Esophagus squamous epithelium (tissue), 5 donors: ENCODE data around the gene CFAP77. TPM values are rescaled to one million over a fixed set of nuclear protein-coding genes. Genes with fewer than 3 reads are reported as not detected.

Source experiments
- DNase-seq: peaks from one replicate; lab custom pipeline; 2025; lab: John Stamatoyannopoulos, UW
- H3K27ac ChIP-seq, 4 donors: fragments of 200-600 bp; sonication (generic); one replicate each; pipeline ENCODE4 v1.5.1; 2016 to 2019; ENCODE audit warnings: mild to moderate bottlenecking in 1 of 4
- H3K27me3 ChIP-seq, 4 donors: fragments of 200-600 bp; sonication (generic); 1 replicate in 3 of 4; 2 replicates in 1 of 4; pipeline versions ENCODE4 v1.5.1 to v1.6.0; 2017 to 2021; ENCODE audit warnings: antibody characterized with exemption in 1 of 4
- H3K36me3 ChIP-seq, 3 donors: fragments of 200-600 bp; sonication (generic); one replicate each; pipeline ENCODE4 v1.5.1; 2016 to 2019
- H3K4me1 ChIP-seq, 3 donors: fragments of 200-600 bp; sonication (generic); one replicate each; pipeline ENCODE4 v1.5.1; 2017 to 2019
- H3K4me3 ChIP-seq, 4 donors: fragments of 200-600 bp; sonication (generic); 1 replicate in 3 of 4; 2 replicates in 1 of 4; pipeline ENCODE4 v1.5.1; 2016 to 2019; ENCODE audit warnings: mild to moderate bottlenecking in 2 of 4, moderate library complexity in 1 of 4
- H3K9me3 ChIP-seq, 3 donors: fragments of 200-600 bp; sonication (generic); one replicate each; pipeline ENCODE4 v1.5.1; 2016 to 2019
- CTCF ChIP-seq, 6 experiments: fragments of 450-650 bp in 4 of 6; fragments of 200-600 bp in 2 of 6; sonication (generic) in 2 of 6; IDR thresholded peaks; one replicate each; pipeline ENCODE4 v1.5.1; 2016 to 2019; ENCODE audit warnings: antibody characterized with exemption in 6 of 6, mild to moderate bottlenecking in 4 of 6, moderate library complexity in 4 of 6
- POLR2A ChIP-seq, 4 donors: fragments of 450-650 bp; IDR thresholded peaks; one replicate each; pipeline ENCODE4 v1.6.1; 2017; ENCODE audit warnings: antibody characterized with exemption in 4 of 4, mild to moderate bottlenecking in 4 of 4, moderate library complexity in 3 of 4
- WGBS, 2 donors: methylation state at CpG; one replicate each; pipeline ENCODE4 v1.1.5; 2018; 5-methylcytosine and 5-hydroxymethylcytosine counted together
- intact Hi-C: fragments of 100-400 bp; cut with DNase I; formaldehyde crosslinking; loops from one replicate; pipeline ENCODE4 v1.15.0; 2022
- total RNA-seq, 4 donors: library from RNA; depleted of rRNA; stranded (reverse); fragments of >200 nt; gene quantifications; one replicate each; pipeline ENCODE4 v1.1.0, GENCODE V29; 2016
- donor health status: DM: yes; HTN: yes; CAD: no.

CFAP77 gene
- total RNA-seq, 4 donors from 2014 or later = not detected

- Histone ChIP-seq H3K4me1 (no peaks in the 10 kb centered on the region), H3K27ac (no peak overlapping the region), H3K27me3 (peaks cover 0 to 71% (median 0%) of the 10 kb centered on the region in 4 donors), H3K36me3 (no peaks in the 10 kb centered on the region), H3K4me3 (no peak overlapping the region), H3K9me3 (no peaks in the 10 kb centered on the region)
- WGBS, 2 donors = 47 to 54% methylated on average over 26 to 33 of the region's 36 CpGs
- no peak for TF ChIP-seq CTCF (IDR thresholded peaks at IDR 0.05)
- TF ChIP-seq POLR2A (IDR thresholded peaks at IDR 0.05) = no peak
- intact Hi-C loops = no loop called here
- no peak for DNase-seq
Measured at GRCh38 chr9:132457504-132458236, 47.7 kb downstream of the CFAP77 start.

GRCh38 chr9:132458432-132458831, 48.4 kb downstream of the CFAP77 start:
- TF ChIP-seq POLR2A (IDR thresholded peaks at IDR 0.05) (no peak), CTCF (IDR thresholded peaks at IDR 0.05) (no peak)
- intact Hi-C loops = no loop called here
- WGBS, 2 donors = 80 to 81% methylated on average over 8 of the region's 8 CpGs
- Histone ChIP-seq H3K4me3 (no peak overlapping the region), H3K27ac (no peak overlapping the region), H3K9me3 (no peaks in the 10 kb centered on the region), H3K27me3 (peaks cover 0 to 69% (median 0%) of the 10 kb centered on the region in 4 donors), H3K4me1 (no peaks in the 10 kb centered on the region), H3K36me3 (no peaks in the 10 kb centered on the region)
- DNase-seq = no peak

GRCh38 chr9:132459661-132460060, 49.6 kb downstream of the CFAP77 start:
- Histone ChIP-seq H3K27me3 (peaks cover 0 to 64% (median 0%) of the 10 kb centered on the region in 4 donors), H3K4me1 (no peaks in the 10 kb centered on the region), H3K27ac (no peak overlapping the region), H3K4me3 (no peak overlapping the region), H3K36me3 (no peaks in the 10 kb centered on the region), H3K9me3 (no peaks in the 10 kb centered on the region)
- intact Hi-C loops = no loop called here
- TF ChIP-seq CTCF (IDR thresholded peaks at IDR 0.05) (no peak), POLR2A (IDR thresholded peaks at IDR 0.05) (no peak)
- DNase-seq = no peak
- 92 to 96% methylated on average over 7 of the region's 7 CpGs for WGBS, 2 donors

GRCh38 chr9:132460240-132460639, 50.2 kb downstream of the CFAP77 start:
- 64 to 81% methylated on average over 2 of the region's 2 CpGs for whole genome bisulfite sequencing, 2 donors

More at GRCh38 chr9:132460240-132460639, 50.2 kb downstream of the CFAP77 start:
- no peak for DNase-seq
- Histone ChIP-seq H3K9me3 (no peaks in the 10 kb centered on the region), H3K27ac (no peak overlapping the region), H3K4me3 (no peak overlapping the region), H3K27me3 (peaks cover 0 to 62% (median 0%) of the 10 kb centered on the region in 4 donors), H3K4me1 (no peaks in the 10 kb centered on the region), H3K36me3 (no peaks in the 10 kb centered on the region)
- intact Hi-C loops = no loop called here
- TF ChIP-seq CTCF (IDR thresholded peaks at IDR 0.05) (no peak), POLR2A (IDR thresholded peaks at IDR 0.05) (no peak)
